Lower leg skin (tissue), 3 donors: Measurements from ENCODE around the gene LETM1.

Experiments used
- CTCF ChIP-seq, 3 donors: fragments of 450-650 bp; IDR thresholded peaks; one replicate each; pipeline ENCODE4 v1.5.1; 2016; ENCODE audit warnings: antibody characterized with exemption in 3 of 3, mild to moderate bottlenecking in 3 of 3, moderate library complexity in 2 of 3
- POLR2A ChIP-seq, 2 donors: fragments of 450-650 bp; IDR thresholded peaks; one replicate each; pipeline ENCODE4 v1.6.1; 2016 to 2017; ENCODE audit warnings: antibody characterized with exemption in 2 of 2, mild to moderate bottlenecking in 1 of 2, moderate library complexity in 1 of 2

GRCh38 chr4:1806223-1806564, 49.8 kb downstream of the LETM1 start:
- no peak for TF ChIP-seq CTCF (IDR thresholded peaks at IDR 0.05)
- TF ChIP-seq POLR2A (IDR thresholded peaks at IDR 0.05): no peak
